Right cardiac atrium (tissue), 5 donors: Measurements from ENCODE around the gene ACTL7B. TPM values are rescaled to one million over a fixed set of nuclear protein-coding genes. Genes with fewer than 3 reads are reported as not detected.
A peak's percentile ranks its signal among the peaks of the same experiment; 100 is the strongest.

Source experiments
- ATAC-seq, 2 donors: fragments of 200-7000 bp; cut with Tn5 transposase; one replicate each; pipeline versions ENCODE4 v1.8.0 to v1.9.1; 2020; ENCODE audit warnings: moderate library complexity in 2 of 2, mild to moderate bottlenecking in 1 of 2
- DNase-seq, 3 donors: peaks; one replicate each; pipeline ENCODE4 v3.0.0-alpha.2; 2020
- H3K27ac ChIP-seq: one replicate; pipeline ENCODE4 v1.5.1; 2013; ENCODE audit warnings: mild to moderate bottlenecking, low read length, control low read depth, moderate library complexity
- H3K27me3 ChIP-seq: one replicate; pipeline ENCODE4 v1.6.1; 2013; ENCODE audit not compliant: control insufficient read depth, insufficient read depth
- H3K4me1 ChIP-seq: one replicate; pipeline ENCODE4 v1.6.1; 2013; ENCODE audit warnings: low read length; ENCODE audit not compliant: control insufficient read depth, insufficient read depth
- H3K4me3 ChIP-seq: one replicate; pipeline ENCODE4 v1.5.1; 2013; ENCODE audit warnings: low read length, control low read depth
- H3K9me3 ChIP-seq: one replicate; pipeline ENCODE4 v1.6.1; 2013; ENCODE audit warnings: low read length; ENCODE audit not compliant: control insufficient read depth
- WGBS: extraction: QIAGEN DNeasy Blood & Tissue Kit; methylation state at CpG from one replicate; pipeline ENCODE4 v1.1.7; 2013; 5-methylcytosine and 5-hydroxymethylcytosine counted together
- intact Hi-C, 4 donors: fragments of 100-400 bp; cut with DNase I; formaldehyde crosslinking; loops; one replicate each; pipeline versions ENCODE4 v1.11.0 to v1.14.0; 2022 to 2023
- polyA plus RNA-seq: library from polyadenylated mRNA; stranded (reverse); fragments of 200-250 nt; gene quantifications from one replicate; pipeline ENCODE4 v1.2.3, GENCODE V29; 2013
- total RNA-seq, 4 donors: library from RNA; stranded (reverse); fragmentation: NEBNext Ultra II Directional; extraction: Animal tissue kit (Norgen Biotek cat#: 25700); gene quantifications; one replicate each; pipeline ENCODE4 v1.2.1, GENCODE V29; 2021
- donor health status: healthy with polysubstance abuse.
- donor health status: DM: no; HTN: yes; CAD: no.
- donor health status: DM: no; HTN: no; CAD: no.
- donor health status: DM: no; HTN: yes; CAD: no; lungs with severe emphysema.
- donor health status: DM: yes; HTN: yes; CAD: no.

ACTL7B gene
- total and polyA plus RNA-seq, 5 donors: not detected

GRCh38 chr9:108869092-108869725, 13.4 kb upstream of the ACTL7B start:
- 64% methylated on average over 3 of the region's 3 CpGs for WGBS
- DNase-seq: no peak
- H3K27ac ChIP-seq: no peak overlapping the region
- intact Hi-C loops: no loop called here
- H3K9me3 ChIP-seq: no peaks in the 10 kb centered on the region
- H3K4me1 ChIP-seq: peaks cover 3% of the 10 kb centered on the region
- H3K27me3 ChIP-seq: no peaks in the 10 kb centered on the region
- H3K4me3 ChIP-seq: no peak overlapping the region
- no peak for ATAC-seq

GRCh38 chr9:108867829-108868228, 12.0 kb upstream of the ACTL7B start:
- Histone ChIP-seq H3K27me3 (no peaks in the 10 kb centered on the region), H3K4me1 (peaks cover 3% of the 10 kb centered on the region), H3K27ac (no peak overlapping the region), H3K9me3 (no peaks in the 10 kb centered on the region), H3K4me3 (no peak overlapping the region)
- ATAC-seq (no peak), DNase-seq (no peak)
- 75% methylated on average over 4 of the region's 4 CpGs for WGBS
- intact Hi-C loops: no loop called here

- no peak overlapping the region for H3K27ac ChIP-seq
- ATAC-seq (no peak), DNase-seq (no peak)
- H3K27me3 ChIP-seq: no peaks in the 10 kb centered on the region
- H3K4me3 ChIP-seq: no peak overlapping the region
- intact Hi-C loops: no loop called here
- H3K4me1 ChIP-seq: peaks cover 3% of the 10 kb centered on the region
- H3K9me3 ChIP-seq: no peaks in the 10 kb centered on the region
Observed at GRCh38 chr9:108867116-108867515, 11.3 kb upstream of the ACTL7B start.

DNA sequence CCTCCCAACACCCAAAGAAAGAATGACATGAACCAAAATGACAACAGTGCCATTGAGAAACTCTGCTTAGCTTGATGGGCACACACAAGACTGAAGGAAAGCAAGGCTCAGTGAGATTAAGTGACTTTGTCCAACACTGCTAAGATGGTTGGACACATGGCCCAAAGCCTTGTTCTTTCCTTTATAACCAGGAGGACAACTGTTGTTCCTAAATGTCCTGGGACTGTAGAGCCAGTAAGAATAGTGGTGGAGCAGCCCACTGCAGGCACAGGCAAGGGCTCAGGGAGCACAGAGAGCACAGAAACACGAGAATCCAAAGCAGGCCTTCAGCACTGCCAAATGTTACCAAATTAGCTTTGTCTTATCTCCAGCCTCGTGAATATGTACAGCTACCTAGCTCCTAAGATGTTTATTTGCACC, 10.2 kb upstream of the ACTL7B start:
- Histone ChIP-seq H3K4me1 (peaks cover 3% of the 10 kb centered on the region), H3K27ac (no peak overlapping the region), H3K27me3 (no peaks in the 10 kb centered on the region), H3K9me3 (no peaks in the 10 kb centered on the region), H3K4me3 (no peak overlapping the region)
- 39% methylated on average over 2 of the region's 2 CpGs for WGBS
- ATAC-seq: peak in 1 of 2 donors; percentile 42
- intact Hi-C loops: no loop called here
- DNase-seq: no peak

DNA sequence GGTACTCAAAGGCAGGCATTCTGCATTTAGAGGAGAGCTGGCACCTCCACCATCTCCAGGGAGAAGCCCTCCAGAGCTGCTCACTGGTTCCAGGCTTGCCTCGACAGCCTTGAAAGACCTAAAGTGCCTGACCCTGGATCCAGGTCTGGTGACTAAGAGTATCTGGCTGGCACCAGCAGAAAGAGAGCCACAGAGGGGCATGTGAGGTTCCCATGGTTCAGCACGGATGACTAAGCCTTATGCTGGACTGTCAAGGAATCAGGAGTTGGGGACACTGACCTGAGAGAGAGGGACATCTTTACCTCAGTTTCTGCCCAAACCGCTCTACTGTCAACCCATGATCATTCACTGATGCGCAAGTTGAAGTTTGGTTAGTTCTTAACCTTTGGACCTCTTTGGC, 9.3 kb upstream of the ACTL7B start:
- no peak overlapping the region for H3K4me3 ChIP-seq
- DNase-seq (no peak), ATAC-seq (no peak)
- WGBS: 93% methylated on average over 4 of the region's 4 CpGs
- intact Hi-C loops: no loop called here
- H3K4me1 ChIP-seq: peaks cover 3% of the 10 kb centered on the region
- no peaks in the 10 kb centered on the region for H3K27me3 ChIP-seq
- H3K27ac ChIP-seq: no peak overlapping the region
- H3K9me3 ChIP-seq: no peaks in the 10 kb centered on the region

GRCh38 chr9:108864446-108864845, 8.7 kb upstream of the ACTL7B start:
- Histone ChIP-seq H3K4me3 (no peak overlapping the region), H3K4me1 (peaks cover 3% of the 10 kb centered on the region), H3K27ac (no peak overlapping the region), H3K9me3 (no peaks in the 10 kb centered on the region), H3K27me3 (no peaks in the 10 kb centered on the region)
- DNase-seq (no peak), ATAC-seq (no peak)
- 78% methylated on average over 3 of the region's 3 CpGs for WGBS
- intact Hi-C loops: no loop called here

DNA sequence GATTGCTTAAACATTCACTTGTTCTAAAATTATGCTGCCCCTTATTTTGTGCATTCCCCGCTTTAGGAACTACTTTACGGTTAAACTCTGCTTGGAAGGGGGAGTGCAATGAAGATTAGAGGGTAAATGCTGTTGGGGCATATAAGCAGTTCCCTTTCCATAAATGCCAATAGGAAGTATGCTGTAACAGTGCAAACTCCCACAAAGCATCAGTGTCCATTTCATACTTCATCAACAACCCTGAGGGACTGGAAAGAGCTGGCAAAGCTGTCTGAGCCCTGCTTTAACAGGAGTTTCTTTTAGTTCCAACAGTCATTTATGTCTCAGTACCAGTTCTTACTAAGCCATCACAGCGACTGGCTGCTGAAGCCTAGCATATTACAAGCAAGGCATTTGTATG, 8.1 kb upstream of the ACTL7B start:
- Histone ChIP-seq H3K27ac (no peak overlapping the region), H3K4me1 (peaks cover 3% of the 10 kb centered on the region), H3K4me3 (no peak overlapping the region), H3K27me3 (no peaks in the 10 kb centered on the region), H3K9me3 (no peaks in the 10 kb centered on the region)
- intact Hi-C loops: no loop called here
- ATAC-seq (no peak), DNase-seq (no peak)
- WGBS: 86% methylated on average over 3 of the region's 3 CpGs

DNA sequence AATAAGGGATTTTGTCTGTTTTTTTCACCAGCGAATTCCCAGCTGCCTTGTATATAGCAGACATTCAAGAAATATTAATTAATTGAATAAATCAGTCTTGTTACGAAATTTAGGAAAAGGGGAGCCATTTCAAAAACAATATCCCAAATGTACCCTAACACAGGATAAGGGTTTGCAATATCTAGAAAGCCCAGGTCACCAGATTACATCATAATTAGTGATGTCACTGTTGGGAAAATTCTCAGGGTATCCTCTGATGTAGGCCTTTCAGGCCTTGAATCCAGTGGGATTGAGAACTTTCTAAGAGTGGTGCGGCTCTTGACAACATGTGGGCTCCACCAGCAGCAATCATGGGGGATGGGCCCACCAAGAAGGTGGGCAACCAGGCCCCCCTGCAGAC, 6.2 kb upstream of the ACTL7B start, which contains the start of gene ACTL7A:
Gene ACTL7A, plus strand, starts transcription at position 270 of the 400 bp plus-strand sequence. Its CDS starts 57 bp downstream, at position 327.
- Histone ChIP-seq H3K4me1 (peaks cover 3% of the 10 kb centered on the region), H3K4me3 (no peak within 1 kb of the TSS), H3K27me3 (no peaks in the 10 kb centered on the region), H3K9me3 (no peaks in the 10 kb centered on the region), H3K27ac (no peak within 1 kb of the TSS)
- intact Hi-C loops: no loop called here
- DNase-seq: no peak
- no peak for ATAC-seq
- WGBS: 96% methylated on average over 3 of the region's 3 CpGs

DNA sequence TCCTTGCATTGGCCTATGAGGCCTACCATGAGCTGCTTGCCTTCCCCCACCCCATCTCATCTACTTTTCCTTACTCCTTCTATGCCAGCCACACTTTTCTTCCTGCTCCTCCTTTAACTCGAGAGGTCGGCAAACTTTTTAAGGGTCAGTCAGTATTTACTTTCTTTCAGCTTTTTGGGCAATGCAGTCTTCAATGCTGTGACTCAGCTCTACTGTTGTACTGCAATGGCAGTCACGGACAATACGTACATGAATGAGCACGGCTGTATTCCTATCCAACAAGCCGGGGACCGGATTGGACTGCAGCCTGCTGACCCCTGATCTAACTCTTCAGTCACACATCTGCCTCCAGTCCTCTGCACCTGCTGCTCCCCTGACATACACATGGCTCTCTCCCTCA, 5.7 kb upstream of the ACTL7B start:
- H3K27me3 ChIP-seq: no peaks in the 10 kb centered on the region
- no peaks in the 10 kb centered on the region for H3K9me3 ChIP-seq
- no peak overlapping the region for H3K4me3 ChIP-seq
- no peak for ATAC-seq
- 67% methylated on average over 7 of the region's 7 CpGs for WGBS
- DNase-seq: no peak
- H3K4me1 ChIP-seq: peaks cover 3% of the 10 kb centered on the region
- H3K27ac ChIP-seq: no peak overlapping the region
- intact Hi-C loops: no loop called here

DNA sequence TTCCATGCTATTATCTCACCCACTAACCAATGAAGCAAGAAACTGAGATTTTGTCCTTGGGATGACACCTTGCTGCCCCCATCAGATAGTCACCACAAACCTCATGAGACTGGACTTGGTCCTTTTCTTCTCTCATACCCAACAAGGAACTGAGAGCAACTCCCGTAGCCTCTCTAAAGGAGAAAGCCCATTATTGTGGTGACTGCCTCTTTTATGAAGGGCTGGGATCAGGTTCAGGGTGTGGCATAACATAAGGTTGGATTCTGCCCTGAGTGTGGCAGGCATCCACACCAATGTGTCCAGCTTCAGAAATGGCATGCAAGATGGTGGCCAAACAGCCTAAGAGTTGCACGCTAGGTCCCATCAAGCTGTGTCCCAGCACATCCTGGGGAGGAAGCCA, 5.0 kb upstream of the ACTL7B start:
- peaks cover under 1% of the 10 kb centered on the region for H3K4me1 ChIP-seq

DNA sequence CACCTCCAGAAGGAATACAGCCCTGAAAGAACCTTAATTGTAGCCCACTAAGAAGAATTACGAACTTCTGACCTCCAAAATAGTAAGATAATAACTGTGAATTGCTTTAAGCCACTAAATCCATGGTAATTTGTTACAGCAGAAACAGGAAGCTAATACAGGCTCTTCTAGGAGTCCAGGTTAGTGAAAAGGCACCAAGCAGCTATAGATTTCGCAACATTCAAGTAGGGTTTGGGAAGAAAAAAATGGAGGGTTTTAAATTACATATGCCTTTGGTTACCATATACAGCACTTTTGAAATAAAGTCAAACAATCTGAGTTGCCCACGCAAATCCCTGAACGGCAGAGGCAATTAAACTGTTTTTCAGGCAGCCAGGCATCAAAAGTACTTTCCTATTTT, 4.6 kb upstream of the ACTL7B start:
- H3K4me3 ChIP-seq: no peak overlapping the region
- 74% methylated on average over 4 of the region's 4 CpGs for WGBS
- no peaks in the 10 kb centered on the region for H3K4me1 ChIP-seq
- no peak overlapping the region for H3K27ac ChIP-seq
- no peaks in the 10 kb centered on the region for H3K27me3 ChIP-seq
- no peak for DNase-seq
- intact Hi-C loops: no loop called here
- no peak for ATAC-seq
- H3K9me3 ChIP-seq: no peaks in the 10 kb centered on the region

More for the DNA sequence above, 5.0 kb upstream of the ACTL7B start:
- 94% methylated on average over 2 of the region's 2 CpGs for WGBS
- no peak for ATAC-seq
- no peak overlapping the region for H3K27ac ChIP-seq
- no peaks in the 10 kb centered on the region for H3K9me3 ChIP-seq
- H3K4me3 ChIP-seq: no peak overlapping the region
- intact Hi-C loops: no loop called here
- no peak for DNase-seq
- H3K27me3 ChIP-seq: no peaks in the 10 kb centered on the region
